Ovary (tissue), 3 donors: ENCODE results near the gene EFCAB13.

Source experiments
- CTCF ChIP-seq, 3 donors: fragments of 450-650 bp in 2 of 3; fragments of 200-600 bp in 1 of 3; IDR thresholded peaks; one replicate each; pipeline versions ENCODE4 v1.5.1 to v1.8.0; 2016 to 2022; ENCODE audit warnings: antibody characterized with exemption in 3 of 3, mild to moderate bottlenecking in 1 of 3
- POLR2A ChIP-seq: fragments of 450-650 bp; IDR thresholded peaks from one replicate; pipeline ENCODE4 v1.6.1; 2017; ENCODE audit warnings: antibody characterized with exemption, mild to moderate bottlenecking, moderate library complexity
- donor health status: DM: no; HTN: no; CAD: no.

- no peak for TF ChIP-seq POLR2A
- TF ChIP-seq CTCF (IDR thresholded peaks at IDR 0.05) = no peak
Observed at GRCh38 chr17:47400333-47400732, 76.6 kb downstream of the EFCAB13 start.
